ENCODE data around the gene AKT3.

AKT3 gene

DNA sequence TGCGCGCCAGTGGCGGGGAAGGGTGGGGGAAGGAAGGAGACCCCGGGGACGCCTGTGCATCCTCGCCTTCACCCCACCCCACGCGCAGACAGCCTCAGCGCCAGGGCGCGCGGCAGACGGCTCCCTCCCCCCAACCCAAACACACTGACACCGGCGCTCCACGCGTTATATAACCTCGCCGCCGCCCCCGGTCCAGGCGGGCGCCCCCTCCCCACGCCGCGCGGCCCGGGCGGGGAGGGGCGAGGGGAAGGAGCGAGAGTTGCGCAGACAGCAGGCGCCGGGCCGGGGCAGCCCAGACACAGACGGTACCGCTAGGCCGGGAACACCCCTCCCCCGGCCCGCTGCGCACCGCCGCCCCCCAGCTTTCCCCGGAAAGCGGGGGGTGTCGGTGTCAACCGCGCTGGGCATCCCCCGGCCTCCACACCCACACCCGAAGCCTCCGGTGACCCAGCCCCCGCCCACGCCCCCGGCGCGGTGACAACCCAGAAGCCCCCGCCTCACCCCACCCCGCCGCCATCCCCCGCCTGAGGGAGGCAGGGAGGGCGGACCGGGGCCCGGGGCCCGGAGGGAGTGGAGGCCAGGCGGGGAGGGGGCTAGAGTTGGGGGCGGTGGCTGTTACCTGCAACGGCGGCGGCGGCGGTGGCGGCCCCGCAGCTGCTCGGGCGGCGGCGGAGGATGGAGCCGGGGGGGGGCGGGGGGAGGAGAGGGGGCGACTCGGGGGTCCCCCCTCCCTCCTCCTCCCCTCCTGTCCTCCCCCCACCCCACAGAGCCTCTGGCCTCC lies 432 bp downstream of the AKT3 start:
- DNase-seq (ENCODE audit: low spot score) = peak; percentile 80
- peak overlapping the region; percentile 82 for H3K4me3 ChIP-seq
- TF ChIP-seq, protein P1, sequence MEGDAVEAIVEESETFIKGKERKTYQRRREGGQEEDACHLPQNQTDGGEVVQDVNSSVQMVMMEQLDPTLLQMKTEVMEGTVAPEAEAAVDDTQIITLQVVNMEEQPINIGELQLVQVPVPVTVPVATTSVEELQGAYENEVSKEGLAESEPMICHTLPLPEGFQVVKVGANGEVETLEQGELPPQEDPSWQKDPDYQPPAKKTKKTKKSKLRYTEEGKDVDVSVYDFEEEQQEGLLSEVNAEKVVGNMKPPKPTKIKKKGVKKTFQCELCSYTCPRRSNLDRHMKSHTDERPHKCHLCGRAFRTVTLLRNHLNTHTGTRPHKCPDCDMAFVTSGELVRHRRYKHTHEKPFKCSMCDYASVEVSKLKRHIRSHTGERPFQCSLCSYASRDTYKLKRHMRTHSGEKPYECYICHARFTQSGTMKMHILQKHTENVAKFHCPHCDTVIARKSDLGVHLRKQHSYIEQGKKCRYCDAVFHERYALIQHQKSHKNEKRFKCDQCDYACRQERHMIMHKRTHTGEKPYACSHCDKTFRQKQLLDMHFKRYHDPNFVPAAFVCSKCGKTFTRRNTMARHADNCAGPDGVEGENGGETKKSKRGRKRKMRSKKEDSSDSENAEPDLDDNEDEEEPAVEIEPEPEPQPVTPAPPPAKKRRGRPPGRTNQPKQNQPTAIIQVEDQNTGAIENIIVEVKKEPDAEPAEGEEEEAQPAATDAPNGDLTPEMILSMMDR (IDR thresholded peaks at IDR 0.05) = no peak
- peak overlapping the region; percentile 98 to 99 for H3K27ac ChIP-seq

DNA sequence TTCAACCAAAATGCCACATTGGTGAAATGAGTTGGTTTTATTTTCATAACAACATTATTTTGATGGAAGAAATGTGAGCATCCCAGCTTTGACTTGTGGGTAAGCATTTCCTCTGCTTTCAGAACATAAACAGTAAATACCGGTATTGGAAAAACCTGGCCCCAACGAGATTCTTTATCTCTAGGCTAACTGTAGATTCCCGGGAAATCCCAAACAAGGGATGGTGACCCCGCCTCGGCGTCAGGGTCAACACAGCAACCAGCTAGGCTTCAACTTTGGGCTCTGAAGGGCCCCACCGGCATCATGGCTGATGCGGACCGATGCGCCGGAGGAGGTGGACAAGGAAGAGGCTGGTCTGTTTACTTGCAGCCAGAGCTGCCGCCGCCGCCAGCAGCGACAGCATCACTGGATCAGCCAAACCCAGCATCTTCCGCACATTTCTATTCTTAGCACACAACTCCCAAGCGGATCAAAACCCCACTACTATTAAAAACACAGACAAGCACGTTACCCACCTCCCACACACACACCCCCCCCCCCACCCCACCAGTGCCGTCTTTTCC lies 1.1 kb downstream of the AKT3 start:
- TF ChIP-seq, protein P1 (IDR thresholded peaks at IDR 0.05) = no peak
- DNase-seq (ENCODE audit: low spot score) = peak; percentile 85
- H3K27ac ChIP-seq = peak overlapping the region; percentile 98 to 99
- H3K4me3 ChIP-seq = peak overlapping the region; percentile 82

DNA sequence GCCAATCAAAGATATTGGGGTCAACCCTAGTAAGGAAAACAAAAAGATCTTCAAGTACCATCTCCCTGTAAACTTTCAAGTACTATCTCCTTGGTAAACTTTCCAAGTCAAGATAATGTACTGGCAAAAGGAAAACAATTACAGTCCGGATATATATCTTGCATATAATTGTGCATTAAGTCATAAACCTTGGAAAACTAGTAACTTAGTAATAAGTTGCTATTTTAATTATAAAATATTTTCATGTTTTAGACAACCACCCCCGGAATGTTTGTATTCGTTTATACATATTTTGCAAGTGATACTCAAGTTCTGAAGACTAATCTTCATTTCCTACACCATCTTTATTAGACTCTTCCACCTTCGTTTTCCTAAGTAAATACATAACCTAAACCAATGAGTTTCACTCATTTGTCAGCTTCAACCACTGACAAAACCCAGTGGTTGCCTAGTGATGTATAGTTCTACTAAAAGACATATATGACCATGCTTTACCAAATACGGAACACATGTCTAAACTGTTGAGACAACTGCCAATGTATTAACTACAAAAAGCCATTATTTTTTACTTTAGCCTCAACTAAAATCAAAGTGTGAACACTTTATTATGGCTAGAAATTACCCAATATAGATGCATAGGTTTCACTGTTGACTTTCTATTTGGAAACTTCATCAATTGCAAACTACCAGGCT lies 1.7 kb downstream of the AKT3 start:
- no peak for DNase-seq (ENCODE audit: low spot score)
- peak overlapping the region; percentile 98 to 99 for H3K27ac ChIP-seq

DNA sequence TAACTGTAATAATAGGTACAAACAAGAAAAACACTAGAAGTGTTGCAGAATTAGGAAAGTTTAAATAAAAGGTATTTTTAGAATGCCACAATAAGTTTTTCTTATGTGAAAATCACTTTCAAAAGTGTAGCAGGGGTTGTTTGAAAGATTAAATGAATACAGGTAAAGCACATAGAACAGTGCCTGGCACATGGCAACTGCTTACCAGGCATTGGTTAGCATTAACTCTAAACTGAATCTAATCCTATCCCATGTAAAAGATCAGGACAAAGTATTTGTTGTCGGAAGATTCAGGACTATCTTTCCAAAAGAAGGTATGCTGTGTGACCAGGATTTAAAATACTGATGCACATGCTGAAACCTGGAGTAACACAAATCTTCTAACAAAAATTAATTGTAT lies 3.3 kb downstream of the AKT3 start:
- H3K27ac ChIP-seq = no peak overlapping the region
- TF ChIP-seq, protein P1 (IDR thresholded peaks at IDR 0.05) = no peak
- DNase-seq (ENCODE audit: low spot score) = no peak
- H3K4me3 ChIP-seq = no peak overlapping the region

More for the DNA sequence above, 1.7 kb downstream of the AKT3 start:
- TF ChIP-seq, protein P1 (IDR thresholded peaks at IDR 0.05) = no peak
- H3K4me3 ChIP-seq = peak overlapping the region; percentile 82

DNA sequence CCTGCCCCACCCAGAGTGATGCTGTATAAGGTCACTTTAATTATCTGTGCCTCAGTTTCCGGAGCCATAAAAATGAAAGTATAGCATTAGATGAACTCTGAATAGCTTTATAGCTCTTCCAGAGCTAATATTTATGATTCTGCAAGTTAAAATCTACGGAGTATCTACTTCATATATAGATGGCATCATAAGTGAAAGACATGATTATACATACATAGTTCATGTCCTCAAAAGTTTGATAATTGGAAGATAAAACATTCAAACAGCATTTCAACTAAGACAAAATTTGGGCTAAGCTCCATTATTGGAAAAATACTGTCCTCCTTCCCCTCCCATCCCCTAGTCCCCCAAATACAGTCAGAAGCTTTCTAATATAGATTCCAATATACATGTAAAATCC lies 4.2 kb downstream of the AKT3 start:
- TF ChIP-seq, protein P1 (IDR thresholded peaks at IDR 0.05) = no peak
- H3K27ac ChIP-seq = no peak overlapping the region
- H3K4me3 ChIP-seq = no peak overlapping the region
- DNase-seq (ENCODE audit: low spot score) = no peak

DNA sequence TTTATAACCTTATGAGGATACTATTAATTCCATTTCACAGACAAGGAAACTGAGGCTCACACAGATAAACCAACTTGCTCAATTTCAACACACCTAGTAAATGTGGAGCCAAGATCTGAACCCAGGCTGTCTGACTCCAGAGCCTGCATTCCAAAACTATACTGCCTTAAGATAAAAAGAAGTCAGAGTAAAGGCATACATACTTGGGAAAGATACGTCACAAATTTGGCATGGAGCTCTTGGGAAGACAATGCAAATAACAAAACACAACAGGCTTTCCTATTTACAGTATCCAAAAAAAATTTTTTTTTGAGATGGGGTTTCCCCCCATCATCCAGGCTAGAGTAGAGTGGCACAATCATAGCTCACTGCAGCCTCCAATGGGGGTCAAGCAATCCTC lies 5.9 kb downstream of the AKT3 start:
- Histone ChIP-seq H3K27ac (no peak overlapping the region), H3K4me3 (no peak overlapping the region)
- no peak for DNase-seq (ENCODE audit: low spot score)
- TF ChIP-seq, protein P1 (IDR thresholded peaks at IDR 0.05) = no peak
